GM23248 (cell line): ENCODE results near the gene EHMT1.

Source experiments
- EZH2 ChIP-seq: fragments of 200-600 bp; sonication (generic); IDR thresholded peaks from 2 replicates; pipeline ENCODE4 v1.6.1; 2018; ENCODE audit warnings: antibody characterized with exemption, mild to moderate bottlenecking; ENCODE audit not compliant: insufficient read depth, poor library complexity, severe bottlenecking
- EZH2phosphoT487 ChIP-seq: fragments of 200-600 bp; sonication (generic); IDR thresholded peaks from 2 replicates; pipeline ENCODE4 v1.6.1; 2018; ENCODE audit warnings: antibody characterized with exemption, moderate library complexity, mild to moderate bottlenecking, low read depth; ENCODE audit not compliant: insufficient read depth

DNA sequence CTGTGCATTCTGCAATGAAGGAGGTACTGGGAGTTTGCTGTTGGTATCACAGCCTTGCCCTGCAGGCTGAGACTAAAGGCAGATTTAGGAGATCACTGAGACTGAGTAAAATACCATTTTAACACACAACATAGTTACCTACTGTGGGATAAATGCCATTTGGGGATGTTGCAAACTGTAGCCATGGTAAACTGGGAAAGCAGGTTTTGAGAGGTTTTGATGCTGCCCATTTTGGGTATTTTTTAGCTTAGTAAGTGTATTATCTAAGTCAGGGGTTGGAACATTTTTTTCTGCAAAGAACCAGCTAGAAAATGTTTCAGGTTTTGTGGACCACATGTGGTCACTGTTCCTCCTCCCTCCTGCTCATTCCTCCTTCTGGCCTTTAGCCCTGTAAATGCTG lies 108.9 kb downstream of the EHMT1 start:
- TF ChIP-seq EZH2: no peak
- no peak for TF ChIP-seq EZH2phosphoT487
